SU-DHL-6 (cell line): ENCODE results near the gene CLDN6.

ENCODE experiments used
- H2AFZ ChIP-seq: fragments of 200-600 bp; sonication (generic); 2 replicates; pipeline ENCODE4 v1.6.1; 2014; ENCODE audit warnings: low read depth, mild to moderate bottlenecking, moderate library complexity, mixed read lengths, antibody characterized with exemption, low read length; ENCODE audit not compliant: severe bottlenecking
- H3F3A ChIP-seq: fragments of 200-600 bp; shearing (Covaris generic); 2 replicates; pipeline ENCODE4 v1.6.0; 2016; ENCODE audit warnings: antibody characterized with exemption, mild to moderate bottlenecking; ENCODE audit not compliant: insufficient read depth
- H3K27ac ChIP-seq: fragments of 200-600 bp; sonication (generic); 2 replicates; pipeline ENCODE4 v1.5.1; 2016; ENCODE audit warnings: low read depth, mild to moderate bottlenecking, low read length, moderate library complexity, mixed read lengths
- H3K27me3 ChIP-seq: fragments of 200-600 bp; sonication (generic), shearing (Covaris generic); 2 replicates; pipeline ENCODE4 v1.6.0; 2014; ENCODE audit warnings: mild to moderate bottlenecking, low read length
- H3K36me3 ChIP-seq: fragments of 200-600 bp; sonication (generic); 2 replicates; pipeline ENCODE4 v1.6.1; 2014; ENCODE audit warnings: mild to moderate bottlenecking, low read length, mixed read lengths
- H3K4me2 ChIP-seq: fragments of 300-600, 200-600 bp; shearing (Covaris generic), sonication (generic); 2 replicates; pipeline ENCODE4 v1.6.0; 2014; ENCODE audit warnings: low read length, low read depth, mild to moderate bottlenecking; ENCODE audit not compliant: poor library complexity, severe bottlenecking
- H3K4me3 ChIP-seq: fragments of 200-600 bp; sonication (generic); 2 replicates; pipeline ENCODE4 v1.5.1; 2014; ENCODE audit warnings: antibody characterized with exemption, low read length, mild to moderate bottlenecking, mixed read lengths; ENCODE audit not compliant: insufficient read depth, poor library complexity, severe bottlenecking
- H3K79me2 ChIP-seq: fragments of 200-600 bp; sonication (generic); 2 replicates; pipeline ENCODE4 v1.6.1; 2014; ENCODE audit warnings: mild to moderate bottlenecking, low read length, moderate library complexity; ENCODE audit not compliant: insufficient read depth
- H3K9ac ChIP-seq: fragments of 200-600 bp; sonication (generic); 2 replicates; pipeline ENCODE4 v1.7.0; 2014; ENCODE audit warnings: mild to moderate bottlenecking, low read length
- H3K9me2 ChIP-seq: fragments of 200-600 bp; sonication (generic); replicated peaks from 2 replicates; pipeline ENCODE4 v1.6.1; 2014; ENCODE audit warnings: low read length; ENCODE audit not compliant: insufficient read depth
- H3K9me3 ChIP-seq: fragments of 200-600 bp; sonication (generic); 2 replicates; pipeline ENCODE4 v1.6.1; 2014; ENCODE audit warnings: low read length, mixed read lengths; ENCODE audit not compliant: insufficient read depth
- H4K20me1 ChIP-seq: fragments of 200-600 bp; sonication (generic); 2 replicates; pipeline ENCODE4 v1.6.1; 2014; ENCODE audit warnings: low read depth, mild to moderate bottlenecking, antibody characterized with exemption, low read length, moderate library complexity, mixed read lengths
- EZH2phosphoT487 ChIP-seq: fragments of 200-600 bp; sonication (generic), shearing (Covaris generic); conservative IDR thresholded peaks from 2 replicates; pipeline ENCODE4 v1.6.1; 2018; ENCODE audit warnings: mild to moderate bottlenecking, antibody characterized with exemption, low read length, moderate library complexity, mixed read lengths
- TF ChIP-seq, protein P1 (sequence below): fragments of 200-600 bp; sonication (generic); IDR thresholded peaks from one replicate; pipeline ENCODE4 v1.5.1; 2017; ENCODE audit warnings: antibody characterized with exemption, mild to moderate bottlenecking, low read length, moderate library complexity; ENCODE audit not compliant: insufficient read depth, poor library complexity, severe bottlenecking

The CLDN6 gene

DNA sequence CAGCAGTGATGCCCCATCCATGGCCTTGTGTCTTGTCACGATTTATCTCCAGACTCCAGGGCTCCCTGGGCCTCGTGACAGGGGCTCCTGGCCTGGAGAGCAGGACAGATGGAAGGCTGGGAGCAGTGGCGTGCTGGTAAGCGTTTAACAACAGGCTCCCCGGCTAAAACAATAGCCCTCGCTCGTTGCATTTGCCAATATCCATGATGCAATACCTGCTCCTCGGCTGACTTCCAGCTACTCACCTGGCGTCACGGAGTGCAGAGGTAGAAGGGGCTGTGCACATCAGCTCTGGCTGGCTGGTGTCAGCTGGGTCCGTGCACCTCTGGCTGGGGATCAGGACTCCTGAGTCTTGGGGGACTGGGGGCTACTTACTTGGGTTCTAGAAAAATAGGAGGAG lies 20.3 kb upstream of the CLDN6 start:
- H3K36me3 ChIP-seq, result no peaks in the 10 kb centered on the region
- H3K79me2 ChIP-seq, result no peaks in the 10 kb centered on the region
- no peaks in the 10 kb centered on the region for H3K9me2 ChIP-seq
- H4K20me1 ChIP-seq, result no peaks in the 10 kb centered on the region
- H3K9ac ChIP-seq, result no peak overlapping the region
- no peak overlapping the region for H3K4me2 ChIP-seq
- no peak overlapping the region for H3K4me3 ChIP-seq
- H3K9me3 ChIP-seq, result no peaks in the 10 kb centered on the region
- H2AFZ ChIP-seq, result no peak overlapping the region
- no peaks in the 10 kb centered on the region for H3F3A ChIP-seq
- no peaks in the 10 kb centered on the region for H3K27me3 ChIP-seq
- TF ChIP-seq, protein P1, sequence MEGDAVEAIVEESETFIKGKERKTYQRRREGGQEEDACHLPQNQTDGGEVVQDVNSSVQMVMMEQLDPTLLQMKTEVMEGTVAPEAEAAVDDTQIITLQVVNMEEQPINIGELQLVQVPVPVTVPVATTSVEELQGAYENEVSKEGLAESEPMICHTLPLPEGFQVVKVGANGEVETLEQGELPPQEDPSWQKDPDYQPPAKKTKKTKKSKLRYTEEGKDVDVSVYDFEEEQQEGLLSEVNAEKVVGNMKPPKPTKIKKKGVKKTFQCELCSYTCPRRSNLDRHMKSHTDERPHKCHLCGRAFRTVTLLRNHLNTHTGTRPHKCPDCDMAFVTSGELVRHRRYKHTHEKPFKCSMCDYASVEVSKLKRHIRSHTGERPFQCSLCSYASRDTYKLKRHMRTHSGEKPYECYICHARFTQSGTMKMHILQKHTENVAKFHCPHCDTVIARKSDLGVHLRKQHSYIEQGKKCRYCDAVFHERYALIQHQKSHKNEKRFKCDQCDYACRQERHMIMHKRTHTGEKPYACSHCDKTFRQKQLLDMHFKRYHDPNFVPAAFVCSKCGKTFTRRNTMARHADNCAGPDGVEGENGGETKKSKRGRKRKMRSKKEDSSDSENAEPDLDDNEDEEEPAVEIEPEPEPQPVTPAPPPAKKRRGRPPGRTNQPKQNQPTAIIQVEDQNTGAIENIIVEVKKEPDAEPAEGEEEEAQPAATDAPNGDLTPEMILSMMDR, result no peak
- no peak for TF ChIP-seq EZH2phosphoT487
- H3K27ac ChIP-seq, result no peak overlapping the region

DNA sequence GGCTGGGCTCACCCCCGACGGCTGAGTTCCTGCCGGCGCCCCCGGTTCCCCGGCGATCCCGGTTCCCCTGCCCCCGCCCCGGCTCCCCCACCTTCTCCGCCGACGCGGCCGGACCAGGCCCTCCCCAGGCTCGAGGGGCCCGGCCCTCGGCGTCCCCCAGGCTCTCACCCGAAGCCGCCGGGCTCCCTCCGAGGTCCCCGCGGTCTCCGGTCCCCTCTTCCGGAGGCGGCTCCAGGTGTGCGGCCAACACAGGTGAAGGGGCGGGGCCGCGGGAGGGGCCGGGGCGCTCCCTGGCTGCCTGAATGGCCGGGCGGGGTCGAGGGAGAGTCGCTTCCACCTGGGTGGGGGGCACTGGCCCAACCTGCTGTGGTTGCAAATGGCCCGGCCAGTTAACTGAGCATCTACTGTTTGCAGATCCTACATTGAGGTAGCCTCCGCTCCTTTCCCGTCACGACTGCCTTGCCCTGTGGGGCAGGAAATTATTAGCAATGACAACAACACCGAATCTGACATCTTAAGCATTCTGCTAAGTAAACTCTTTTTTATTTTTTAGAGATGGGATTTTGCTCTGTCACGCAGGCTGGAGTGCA lies 18.8 kb upstream of the CLDN6 start, which contains the start of gene BICDL2:
Gene BICDL2 (minus strand): TSS at position 219 of the 590 bp plus-strand sequence. CDS start 1,448 bp downstream, outside the sequence.
- Histone ChIP-seq H3K27me3 (no peaks in the 10 kb centered on the region), H2AFZ (no peak within 1 kb of the TSS), H3K4me2 (no peak within 1 kb of the TSS)

DNA sequence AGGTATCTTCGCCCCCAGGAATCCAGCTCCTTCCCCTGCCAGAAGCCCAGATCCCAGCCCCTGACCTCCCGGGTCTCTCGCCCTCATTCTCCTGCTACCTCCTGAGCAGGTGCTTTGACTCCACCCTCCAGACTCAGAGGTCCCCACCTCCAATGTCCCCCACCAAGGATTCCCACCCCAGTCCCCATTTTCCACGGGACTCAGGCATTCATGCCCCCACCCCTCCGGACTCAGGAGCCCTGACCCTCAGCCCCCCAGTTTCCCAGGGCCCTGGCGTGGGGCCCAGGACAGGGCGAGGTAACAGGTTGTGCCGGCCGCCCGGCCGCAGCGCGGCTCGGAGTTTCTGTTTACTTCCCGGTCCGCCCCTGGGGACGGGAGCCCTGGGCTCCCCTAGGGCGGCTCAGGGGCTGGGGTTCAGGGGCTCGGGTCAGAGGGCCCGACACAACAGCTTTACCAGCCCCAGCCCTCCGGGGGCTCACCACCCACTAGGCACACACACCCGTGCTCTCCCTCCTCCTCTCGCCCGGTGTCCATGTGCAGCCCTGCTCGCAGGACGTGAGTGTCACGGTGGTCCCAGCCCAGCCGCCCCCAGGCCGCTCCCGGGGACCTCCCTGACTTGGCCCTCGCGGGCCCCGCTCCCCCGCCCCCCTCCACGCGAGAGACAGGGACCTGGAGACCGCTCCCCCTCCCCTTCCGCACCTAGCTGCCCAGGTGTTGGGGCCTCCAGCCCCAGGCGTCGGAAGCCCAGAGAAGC lies 18.2 kb upstream of the CLDN6 start:
- Histone ChIP-seq H4K20me1 (no peaks in the 10 kb centered on the region), H3K27me3 (no peaks in the 10 kb centered on the region), H3F3A (no peaks in the 10 kb centered on the region), H3K9me2 (no peaks in the 10 kb centered on the region), H3K4me2 (no peak overlapping the region), H3K9me3 (no peaks in the 10 kb centered on the region), H2AFZ (no peak overlapping the region), H3K79me2 (no peaks in the 10 kb centered on the region), H3K4me3 (no peak overlapping the region), H3K36me3 (no peaks in the 10 kb centered on the region), H3K9ac (no peak overlapping the region), H3K27ac (no peak overlapping the region)
- TF ChIP-seq, protein P1, result no peak
- TF ChIP-seq EZH2phosphoT487, result no peak

More for the DNA sequence above, 18.8 kb upstream of the CLDN6 start, which contains the start of gene BICDL2:
- H3K79me2 ChIP-seq, result no peaks in the 10 kb centered on the region
- H3K9me2 ChIP-seq, result no peaks in the 10 kb centered on the region
- no peaks in the 10 kb centered on the region for H3K9me3 ChIP-seq
- H4K20me1 ChIP-seq, result no peaks in the 10 kb centered on the region
- no peaks in the 10 kb centered on the region for H3K36me3 ChIP-seq
- H3K4me3 ChIP-seq, result no peak within 1 kb of the TSS
- H3K9ac ChIP-seq, result no peak within 1 kb of the TSS
- no peaks in the 10 kb centered on the region for H3F3A ChIP-seq
- TF ChIP-seq EZH2phosphoT487, result no peak
- TF ChIP-seq, protein P1, result no peak
- H3K27ac ChIP-seq, result no peak within 1 kb of the TSS
